RWPE1 (cell line): ENCODE measurements around the gene RNF41.
A peak's percentile ranks its signal among the peaks of the same experiment; 100 is the strongest.

Experiments
- CTCF ChIA-PET: fragments of 350-600 bp; sonication (Branson Sonifier 250); formaldehyde crosslinking; extraction: SDS; loops from one replicate; lab custom pipeline; 2021; lab: Yijun Ruan, JAX
- POLR2A ChIA-PET: fragments of 400-600 bp; formaldehyde crosslinking; extraction: SDS; loops from one replicate; lab custom pipeline; 2020; ENCODE audit warnings: antibody characterized with exemption; ENCODE audit not compliant: low non-redundant PET; lab: Yijun Ruan, JAX
- DNase-seq: peaks from one replicate; pipeline ENCODE4 v3.0.0; 2012; ENCODE audit warnings: low spot score
- H3K27ac ChIP-seq: fragments of 450-650 bp; 2 replicates; pipeline ENCODE4 v1.5.1; 2017
- TF ChIP-seq, protein P1 (sequence below): fragments of 450-650 bp; conservative IDR thresholded peaks from 2 replicates; pipeline ENCODE4 v1.5.1; 2017; ENCODE audit warnings: low read depth, mild to moderate bottlenecking

The RNF41 gene

DNA sequence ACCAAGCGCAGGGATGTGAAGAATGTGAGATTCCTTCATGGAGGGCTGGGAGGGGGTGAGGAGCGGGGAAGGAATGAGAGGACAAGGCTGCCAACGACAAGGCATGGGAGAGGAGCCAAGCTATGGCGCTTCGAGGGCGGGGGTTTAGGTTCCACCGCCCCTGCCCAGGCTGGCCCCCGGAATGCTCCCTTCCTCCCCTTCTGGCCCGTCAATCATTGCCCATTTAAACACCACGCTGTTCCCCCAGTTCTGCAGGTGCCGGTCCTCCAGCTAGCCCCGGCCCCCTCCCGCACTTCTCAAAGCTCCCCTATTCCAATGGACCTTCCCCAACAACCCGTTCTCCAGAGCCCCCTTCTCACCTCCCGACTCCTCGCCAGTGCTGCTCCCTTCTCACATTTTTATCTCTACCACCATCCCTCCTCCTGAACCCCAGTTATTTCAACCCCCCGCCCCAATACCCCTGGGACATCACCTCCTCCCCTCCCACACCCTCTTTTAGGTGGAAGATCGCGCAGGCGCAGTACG, 428 bp downstream of the RNF41 start:
- POLR2A ChIA-PET: interaction anchor here (0.5 to 1.6 kb wide), 6 partner anchors 16 to 54 kb away, joined by 3 to 7 read pairs (median 4); partner anchors contain the start of gene SMARCC2
- peak; percentile 77 for DNase-seq

DNA sequence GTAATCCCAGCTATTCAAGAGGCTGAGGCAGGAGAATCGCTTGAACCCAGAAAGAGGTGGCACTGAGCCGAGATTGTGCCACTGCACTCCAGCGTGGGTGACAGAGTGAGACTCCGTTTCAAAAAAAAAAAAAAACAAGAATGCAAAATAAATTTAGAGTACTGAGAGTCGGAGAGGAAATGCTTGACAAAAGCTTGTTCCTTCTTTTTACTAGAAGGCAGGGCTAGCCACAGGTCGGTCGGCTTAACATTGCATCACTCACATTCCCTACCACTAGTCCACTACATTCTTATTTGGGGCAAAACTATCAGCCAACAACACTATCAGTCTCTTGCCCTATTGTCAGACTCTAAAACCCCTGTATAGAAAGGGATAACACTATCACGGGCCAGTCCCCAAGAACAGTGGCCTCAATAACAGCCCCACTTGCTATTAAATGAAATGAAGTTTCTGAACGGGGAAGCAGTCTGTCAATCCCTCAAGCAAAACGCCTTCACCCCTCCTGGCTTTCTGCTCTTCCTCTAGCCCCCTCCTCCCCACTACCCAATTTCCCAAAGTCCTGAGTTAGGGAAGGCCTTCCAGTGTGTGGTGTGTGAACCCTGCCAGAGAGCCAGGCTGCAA, 1.0 kb downstream of the RNF41 start:
- DNase-seq: no peak
- POLR2A ChIA-PET: interaction anchor here (0.6 to 1.6 kb wide), 3 partner anchors 19 to 55 kb away, joined by 4 to 7 read pairs (median 6); partner anchors contain the start of gene SMARCC2
- TF ChIP-seq, protein P1, sequence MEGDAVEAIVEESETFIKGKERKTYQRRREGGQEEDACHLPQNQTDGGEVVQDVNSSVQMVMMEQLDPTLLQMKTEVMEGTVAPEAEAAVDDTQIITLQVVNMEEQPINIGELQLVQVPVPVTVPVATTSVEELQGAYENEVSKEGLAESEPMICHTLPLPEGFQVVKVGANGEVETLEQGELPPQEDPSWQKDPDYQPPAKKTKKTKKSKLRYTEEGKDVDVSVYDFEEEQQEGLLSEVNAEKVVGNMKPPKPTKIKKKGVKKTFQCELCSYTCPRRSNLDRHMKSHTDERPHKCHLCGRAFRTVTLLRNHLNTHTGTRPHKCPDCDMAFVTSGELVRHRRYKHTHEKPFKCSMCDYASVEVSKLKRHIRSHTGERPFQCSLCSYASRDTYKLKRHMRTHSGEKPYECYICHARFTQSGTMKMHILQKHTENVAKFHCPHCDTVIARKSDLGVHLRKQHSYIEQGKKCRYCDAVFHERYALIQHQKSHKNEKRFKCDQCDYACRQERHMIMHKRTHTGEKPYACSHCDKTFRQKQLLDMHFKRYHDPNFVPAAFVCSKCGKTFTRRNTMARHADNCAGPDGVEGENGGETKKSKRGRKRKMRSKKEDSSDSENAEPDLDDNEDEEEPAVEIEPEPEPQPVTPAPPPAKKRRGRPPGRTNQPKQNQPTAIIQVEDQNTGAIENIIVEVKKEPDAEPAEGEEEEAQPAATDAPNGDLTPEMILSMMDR: no peak
- peak overlapping the region; percentile 97 for H3K27ac ChIP-seq
- CTCF ChIA-PET: interaction anchor here (0.6 kb wide), 2 partner anchors 31 to 1911 kb away, joined by 3 read pairs; partner anchors contain the start of gene SMARCC2

More for the DNA sequence above, 428 bp downstream of the RNF41 start:
- TF ChIP-seq, protein P1: no peak
- CTCF ChIA-PET: interaction anchor here (0.5 to 1.8 kb wide), 5 partner anchors 14 to 1912 kb away, joined by 3 to 11 read pairs (median 5); partner anchors contain the start of gene SMARCC2
- peak overlapping the region; percentile 97 for H3K27ac ChIP-seq

DNA sequence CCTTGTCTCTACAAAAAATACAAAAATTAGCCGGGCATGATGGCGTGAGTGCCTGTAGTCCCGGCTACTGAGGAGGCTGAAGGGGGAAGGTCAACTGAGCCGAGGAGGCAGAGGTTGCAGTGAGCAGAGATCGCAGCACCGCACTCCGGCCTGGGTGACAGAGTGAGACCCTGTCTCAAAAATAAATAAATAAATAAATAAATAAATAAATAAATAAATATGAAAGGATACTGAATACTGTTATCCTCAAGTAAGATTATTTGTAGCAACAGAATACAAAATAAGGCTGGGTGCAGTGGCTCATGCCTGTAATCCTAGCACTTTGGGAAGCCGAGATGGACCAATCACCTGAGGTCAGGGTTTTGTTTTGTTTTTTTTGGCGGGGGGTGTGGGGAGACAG, 1.9 kb downstream of the RNF41 start:
- peak overlapping the region; percentile 97 for H3K27ac ChIP-seq
- no peak for DNase-seq
- ChIA-PET CTCF (interaction anchor here (0.6 kb wide), 1 partner anchor 31 kb away, joined by 3 read pairs; the partner anchor contains the start of gene SMARCC2), POLR2A (no interaction called here)
- TF ChIP-seq, protein P1: no peak

DNA sequence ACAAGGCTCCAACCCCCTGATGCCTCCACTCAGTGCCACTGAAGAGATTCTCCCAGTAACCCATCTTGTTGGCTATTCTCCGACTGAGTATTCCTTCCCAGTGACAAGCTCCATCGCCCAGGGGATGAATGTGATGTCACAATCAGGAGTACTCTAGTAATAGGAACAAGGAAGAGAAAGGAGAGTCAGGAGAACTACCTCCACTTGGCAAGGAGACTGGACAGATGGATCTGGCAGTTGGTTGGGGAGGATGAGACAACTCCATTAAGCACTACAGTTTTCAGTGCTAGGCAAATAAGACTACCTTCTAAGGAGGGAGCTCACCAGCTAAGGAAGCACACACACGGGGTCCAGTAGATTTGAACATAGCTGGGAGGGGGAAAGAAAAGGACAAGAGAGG, 5.3 kb downstream of the RNF41 start:
- ChIA-PET CTCF (no interaction called here), POLR2A (no interaction called here)
- 0 out of 2 replicates have a peak overlapping the region, but pooled peaks have one; percentile 2 for H3K27ac ChIP-seq
- TF ChIP-seq, protein P1: no peak
- DNase-seq: no peak

DNA sequence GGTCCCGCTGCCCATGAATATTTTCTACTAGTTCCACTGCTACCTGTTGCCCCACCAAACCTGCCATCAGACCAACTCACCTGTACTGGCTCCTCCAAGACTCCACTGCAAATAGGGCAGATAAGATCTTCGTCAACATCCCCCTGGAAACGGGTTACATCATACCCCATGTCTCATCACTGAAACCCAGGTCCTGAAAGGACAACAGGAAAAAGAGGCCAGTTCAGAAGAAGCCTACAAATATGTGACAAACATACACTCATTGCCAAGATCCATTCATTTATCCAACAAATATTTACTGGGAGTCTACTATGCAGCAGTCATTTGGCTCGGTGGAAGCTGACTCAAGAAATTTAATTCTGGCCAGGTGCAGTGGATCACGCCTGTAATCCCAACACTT, 7.8 kb downstream of the RNF41 start:
- no peak for DNase-seq
- ChIA-PET POLR2A (no interaction called here), CTCF (no interaction called here)
- H3K27ac ChIP-seq: no peak overlapping the region
- TF ChIP-seq, protein P1: no peak

DNA sequence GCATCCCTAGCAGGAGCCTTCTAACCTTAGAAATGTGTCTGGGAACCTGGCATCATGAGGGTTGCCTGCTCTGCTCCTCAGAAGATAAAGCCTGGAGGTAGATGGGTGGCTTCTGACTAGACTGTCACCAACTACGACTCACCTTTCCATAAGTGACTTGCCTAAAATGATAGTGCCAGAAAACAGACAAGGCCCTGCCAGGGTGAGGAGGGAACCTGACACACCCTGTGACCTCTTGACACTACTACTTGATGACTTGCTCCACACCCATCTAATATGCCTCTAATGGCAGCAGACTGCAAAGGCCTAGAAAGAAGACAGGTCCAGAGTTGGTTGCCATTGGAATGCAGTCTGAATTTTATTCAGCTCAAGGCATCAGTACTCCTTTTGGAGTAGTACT, 9.4 kb downstream of the RNF41 start:
- no peak for DNase-seq
- CTCF ChIA-PET: no interaction called here
- H3K27ac ChIP-seq: no peak overlapping the region
- TF ChIP-seq, protein P1: no peak
- POLR2A ChIA-PET: no interaction called here
